Right cardiac atrium (tissue), 5 donors: ENCODE measurements around the gene BPTF. TPM values are rescaled to one million over a fixed set of nuclear protein-coding genes. Genes with fewer than 3 reads are reported as not detected.
"Not testable (repeated sequence)": the region's sequence is repeated elsewhere in the genome, so short reads cannot be mapped to it uniquely, and the experiment has no call there.

Source experiments
- ATAC-seq, 2 donors: fragments of 200-7000 bp; cut with Tn5 transposase; one replicate each; pipeline versions ENCODE4 v1.8.0 to v1.9.1; 2020; ENCODE audit warnings: moderate library complexity in 2 of 2, mild to moderate bottlenecking in 1 of 2
- DNase-seq, 3 donors: peaks; one replicate each; pipeline ENCODE4 v3.0.0-alpha.2; 2020
- H3K27ac ChIP-seq: one replicate; pipeline ENCODE4 v1.5.1; 2013; ENCODE audit warnings: mild to moderate bottlenecking, low read length, control low read depth, moderate library complexity
- H3K27me3 ChIP-seq: one replicate; pipeline ENCODE4 v1.6.1; 2013; ENCODE audit not compliant: control insufficient read depth, insufficient read depth
- H3K4me1 ChIP-seq: one replicate; pipeline ENCODE4 v1.6.1; 2013; ENCODE audit warnings: low read length; ENCODE audit not compliant: control insufficient read depth, insufficient read depth
- H3K4me3 ChIP-seq: one replicate; pipeline ENCODE4 v1.5.1; 2013; ENCODE audit warnings: low read length, control low read depth
- H3K9me3 ChIP-seq: one replicate; pipeline ENCODE4 v1.6.1; 2013; ENCODE audit warnings: low read length; ENCODE audit not compliant: control insufficient read depth
- WGBS: extraction: QIAGEN DNeasy Blood & Tissue Kit; methylation state at CpG from one replicate; pipeline ENCODE4 v1.1.7; 2013; 5-methylcytosine and 5-hydroxymethylcytosine counted together
- intact Hi-C, 4 donors: fragments of 100-400 bp; cut with DNase I; formaldehyde crosslinking; loops; one replicate each; pipeline versions ENCODE4 v1.11.0 to v1.14.0; 2022 to 2023
- polyA plus RNA-seq: library from polyadenylated mRNA; stranded (reverse); fragments of 200-250 nt; gene quantifications from one replicate; pipeline ENCODE4 v1.2.3, GENCODE V29; 2013
- total RNA-seq, 4 donors: library from RNA; stranded (reverse); fragmentation: NEBNext Ultra II Directional; extraction: Animal tissue kit (Norgen Biotek cat#: 25700); gene quantifications; one replicate each; pipeline ENCODE4 v1.2.1, GENCODE V29; 2021
- donor health status: healthy with polysubstance abuse.
- donor health status: DM: no; HTN: yes; CAD: no.
- donor health status: DM: no; HTN: no; CAD: no.
- donor health status: DM: no; HTN: yes; CAD: no; lungs with severe emphysema.
- donor health status: DM: yes; HTN: yes; CAD: no.

The BPTF gene
- total and polyA plus RNA-seq, 5 donors: 19.5 to 106 (median 94.7) TPM

- ATAC-seq (no peak), DNase-seq (no peak)
- Histone ChIP-seq H3K27me3 (no peaks in the 10 kb centered on the region), H3K27ac (no peak overlapping the region), H3K4me3 (no peak overlapping the region), H3K4me1 (peaks cover 11% of the 10 kb centered on the region), H3K9me3 (no peaks in the 10 kb centered on the region)
- WGBS: 97% methylated on average over 2 of the region's 2 CpGs
- intact Hi-C loops: no loop called here
Observed at GRCh38 chr17:67834634-67835033, 9.3 kb downstream of the BPTF start.

GRCh38 chr17:67836205-67836987 lies 11.1 kb downstream of the BPTF start:
- intact Hi-C loops: no loop called here
- ATAC-seq: no peak
- DNase-seq: no peak
- peaks cover 4% of the 10 kb centered on the region for H3K4me1 ChIP-seq
- WGBS: 30% methylated on average over 4 of the region's 4 CpGs
- H3K4me3 ChIP-seq: no peak overlapping the region
- H3K27me3 ChIP-seq: no peaks in the 10 kb centered on the region
- no peaks in the 10 kb centered on the region for H3K9me3 ChIP-seq
- no peak overlapping the region for H3K27ac ChIP-seq

DNA sequence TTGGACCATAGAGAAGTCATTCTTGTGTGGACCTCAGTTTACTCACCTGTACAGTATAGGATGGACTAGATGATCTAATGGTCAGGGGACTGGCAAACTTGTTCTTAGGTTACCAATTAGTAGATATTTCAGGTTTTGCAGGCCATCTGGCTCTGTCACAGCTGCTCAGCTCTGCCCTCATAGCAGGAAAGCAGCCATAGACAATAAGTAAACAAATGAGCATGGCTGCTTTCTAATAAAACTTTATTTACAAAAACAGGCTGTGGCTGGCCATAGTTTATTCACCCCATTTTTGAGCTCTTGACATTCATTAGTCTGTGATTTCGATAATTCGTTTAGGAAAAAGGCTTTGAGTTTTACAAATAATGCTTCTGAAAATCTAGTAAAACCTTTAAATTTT lies 12.7 kb downstream of the BPTF start:
- DNase-seq (no peak), ATAC-seq (no peak)
- intact Hi-C loops: no loop called here
- Histone ChIP-seq H3K27ac (no peak overlapping the region), H3K9me3 (no peaks in the 10 kb centered on the region), H3K27me3 (no peaks in the 10 kb centered on the region), H3K4me3 (no peak overlapping the region), H3K4me1 (peaks cover 4% of the 10 kb centered on the region)
- 99% methylated on average over 2 of the region's 2 CpGs for WGBS

DNA sequence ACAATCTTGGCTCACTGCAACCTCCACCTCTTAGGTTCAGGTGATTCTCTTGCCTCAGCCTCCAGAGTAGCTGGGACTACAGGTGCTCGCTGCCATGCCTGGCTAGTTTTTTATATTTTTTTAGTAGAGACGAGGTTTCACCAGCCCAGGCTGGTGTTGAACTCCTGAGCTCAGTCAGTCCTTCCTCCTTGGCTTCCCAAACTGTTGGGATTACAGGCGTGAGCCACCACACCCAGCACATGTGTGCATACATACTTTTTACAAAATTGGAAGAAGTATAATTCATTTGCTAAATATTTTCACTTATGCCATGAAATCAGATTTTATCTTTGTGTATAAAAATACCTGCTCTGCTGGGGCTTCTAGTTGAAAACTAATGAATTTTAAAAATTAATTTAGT lies 13.2 kb downstream of the BPTF start:
- ATAC-seq (no peak), DNase-seq (no peak)
- Histone ChIP-seq H3K27me3 (no peaks in the 10 kb centered on the region), H3K4me1 (peaks cover 4% of the 10 kb centered on the region), H3K9me3 (no peaks in the 10 kb centered on the region), H3K4me3 (no peak overlapping the region), H3K27ac (no peak overlapping the region)
- WGBS: 88% methylated on average over 3 of the region's 3 CpGs
- intact Hi-C loops: no loop called here

GRCh38 chr17:67841992-67842391 lies 16.7 kb downstream of the BPTF start:
- intact Hi-C loops: no loop called here
- DNase-seq (no peak), ATAC-seq (no peak)
- Histone ChIP-seq H3K4me1 (peaks cover 1% of the 10 kb centered on the region), H3K27me3 (no peaks in the 10 kb centered on the region), H3K9me3 (no peaks in the 10 kb centered on the region), H3K4me3 (no peak overlapping the region), H3K27ac (no peak overlapping the region)
- 98% methylated on average over 2 of the region's 2 CpGs for WGBS

DNA sequence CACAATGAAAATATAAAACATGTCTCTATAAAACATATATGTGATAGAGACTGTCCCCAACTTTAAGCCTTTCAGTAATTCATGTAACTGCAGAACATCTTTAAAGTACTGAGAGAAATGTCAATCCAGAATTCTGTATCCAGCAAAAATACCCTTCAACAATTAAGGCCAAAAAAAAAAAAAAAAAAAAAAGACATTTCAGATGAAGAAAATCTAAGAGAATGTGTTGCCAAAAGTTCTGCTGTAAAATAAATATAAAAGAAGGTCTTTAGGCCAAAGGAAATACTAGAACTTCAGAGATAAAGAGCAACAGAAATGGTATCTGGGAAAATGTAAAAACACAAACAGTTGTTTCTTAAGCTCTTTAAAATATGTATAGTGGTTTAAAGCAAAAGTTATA lies 17.3 kb downstream of the BPTF start:
- no peaks in the 10 kb centered on the region for H3K9me3 ChIP-seq
- DNase-seq (no peak), ATAC-seq (no peak)
- H3K27me3 ChIP-seq: no peaks in the 10 kb centered on the region
- no peak overlapping the region for H3K27ac ChIP-seq
- H3K4me1 ChIP-seq: peaks cover 1% of the 10 kb centered on the region
- intact Hi-C loops: no loop called here
- H3K4me3 ChIP-seq: no peak overlapping the region

GRCh38 chr17:67845374-67845773 lies 20.1 kb downstream of the BPTF start:
- ATAC-seq (no peak), DNase-seq (no peak)
- 93% methylated on average over 5 of the region's 5 CpGs for WGBS
- intact Hi-C loops: no loop called here
- Histone ChIP-seq H3K4me1 (peaks cover 1% of the 10 kb centered on the region), H3K9me3 (no peaks in the 10 kb centered on the region), H3K27me3 (no peaks in the 10 kb centered on the region), H3K27ac (no peak overlapping the region), H3K4me3 (no peak overlapping the region)

DNA sequence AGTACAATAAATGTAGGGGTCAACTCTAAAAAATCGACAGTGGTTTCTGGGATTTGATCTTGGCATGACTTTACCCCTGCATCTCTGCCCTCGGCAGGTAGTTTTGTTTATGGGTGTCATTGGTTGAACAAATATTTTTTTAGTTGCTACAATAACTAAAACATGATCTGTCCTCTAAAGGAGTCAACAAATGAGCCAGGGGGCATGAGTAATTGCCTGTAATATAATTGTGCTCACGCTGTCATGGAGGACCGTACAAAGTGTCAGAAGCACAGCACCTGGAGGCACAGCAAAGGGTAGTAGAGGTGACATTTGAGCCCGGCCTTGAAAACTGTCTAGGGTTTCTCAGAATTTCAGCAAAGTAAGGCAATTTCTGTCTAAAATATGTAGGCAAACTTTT lies 22.9 kb downstream of the BPTF start:
- H3K4me1 ChIP-seq, ATAC-seq, DNase-seq, H3K4me3 ChIP-seq, H3K27me3 ChIP-seq, H3K9me3 ChIP-seq, H3K27ac ChIP-seq, intact Hi-C loops: not testable (repeated sequence)
- WGBS: 90% methylated on average over 5 of the region's 5 CpGs

DNA sequence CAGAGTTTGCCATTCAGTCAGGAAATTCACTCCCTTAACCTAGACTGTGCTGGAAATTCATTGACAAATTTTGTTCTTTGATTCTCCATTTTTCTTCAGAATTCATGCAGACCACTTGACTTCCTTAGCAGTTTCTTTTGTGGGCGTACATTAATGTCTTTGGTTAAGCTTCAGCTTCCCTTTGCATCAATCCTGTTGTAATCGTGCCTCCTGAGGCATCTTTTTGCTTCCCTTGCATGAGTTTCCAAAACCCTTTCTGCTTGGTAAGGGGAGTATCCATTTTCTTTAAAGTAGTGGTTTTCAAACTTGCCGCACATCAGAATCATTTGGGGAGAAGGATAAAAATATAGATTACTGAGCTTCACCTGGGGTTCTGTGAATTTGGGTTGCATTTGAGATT lies 23.5 kb downstream of the BPTF start:
- H3K9me3 ChIP-seq, DNase-seq, H3K27me3 ChIP-seq, H3K4me1 ChIP-seq, intact Hi-C loops, H3K27ac ChIP-seq, H3K4me3 ChIP-seq, ATAC-seq: not testable (repeated sequence)
- 88% methylated on average over 3 of the region's 3 CpGs for WGBS

- Histone ChIP-seq H3K4me3 (no peak overlapping the region), H3K9me3 (no peaks in the 10 kb centered on the region), H3K27ac (peak overlapping the region; percentile 17), H3K27me3 (no peaks in the 10 kb centered on the region), H3K4me1 (peaks cover 9% of the 10 kb centered on the region)
- intact Hi-C loops: no loop called here
- ATAC-seq (no peak), DNase-seq (no peak)
- 50% methylated on average over 8 of the region's 8 CpGs for WGBS
Observed at GRCh38 chr17:67850991-67851631, 25.8 kb downstream of the BPTF start.

- 90% methylated on average over 8 of the region's 8 CpGs for WGBS
- no peak overlapping the region for H3K4me3 ChIP-seq
- H3K9me3 ChIP-seq: no peaks in the 10 kb centered on the region
- no peaks in the 10 kb centered on the region for H3K27me3 ChIP-seq
- intact Hi-C loops: no loop called here
- ATAC-seq (no peak), DNase-seq (no peak)
- H3K4me1 ChIP-seq: peaks cover 11% of the 10 kb centered on the region
- no peak overlapping the region for H3K27ac ChIP-seq
Observed at GRCh38 chr17:67853703-67854102, 28.4 kb downstream of the BPTF start.
